ENCODE results near the gene RNF130.
"Not testable (repeated sequence)": the region's sequence is repeated elsewhere in the genome, so short reads cannot be mapped to it uniquely, and the experiment has no call there.

DNA sequence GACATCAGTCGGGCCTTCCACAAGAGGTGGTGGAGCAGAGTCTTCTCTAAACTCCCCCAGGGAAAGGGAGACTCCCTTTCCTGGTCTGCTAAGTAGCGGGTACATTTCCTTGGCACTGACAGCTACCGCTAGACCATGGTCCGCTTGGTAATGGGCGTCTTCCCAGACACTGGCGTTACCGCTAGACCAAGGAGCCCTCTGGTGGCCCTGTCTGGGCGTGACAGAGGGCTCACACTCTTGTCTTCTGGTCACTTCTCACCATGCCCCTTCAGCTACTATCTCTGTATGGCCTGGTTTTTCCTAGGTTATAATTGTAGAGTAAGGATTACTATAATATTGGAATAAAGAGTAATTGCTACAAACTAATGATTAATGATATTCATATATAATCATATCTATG is 81.0 kb downstream of the RNF130 start:
- TF ChIP-seq, protein P1, sequence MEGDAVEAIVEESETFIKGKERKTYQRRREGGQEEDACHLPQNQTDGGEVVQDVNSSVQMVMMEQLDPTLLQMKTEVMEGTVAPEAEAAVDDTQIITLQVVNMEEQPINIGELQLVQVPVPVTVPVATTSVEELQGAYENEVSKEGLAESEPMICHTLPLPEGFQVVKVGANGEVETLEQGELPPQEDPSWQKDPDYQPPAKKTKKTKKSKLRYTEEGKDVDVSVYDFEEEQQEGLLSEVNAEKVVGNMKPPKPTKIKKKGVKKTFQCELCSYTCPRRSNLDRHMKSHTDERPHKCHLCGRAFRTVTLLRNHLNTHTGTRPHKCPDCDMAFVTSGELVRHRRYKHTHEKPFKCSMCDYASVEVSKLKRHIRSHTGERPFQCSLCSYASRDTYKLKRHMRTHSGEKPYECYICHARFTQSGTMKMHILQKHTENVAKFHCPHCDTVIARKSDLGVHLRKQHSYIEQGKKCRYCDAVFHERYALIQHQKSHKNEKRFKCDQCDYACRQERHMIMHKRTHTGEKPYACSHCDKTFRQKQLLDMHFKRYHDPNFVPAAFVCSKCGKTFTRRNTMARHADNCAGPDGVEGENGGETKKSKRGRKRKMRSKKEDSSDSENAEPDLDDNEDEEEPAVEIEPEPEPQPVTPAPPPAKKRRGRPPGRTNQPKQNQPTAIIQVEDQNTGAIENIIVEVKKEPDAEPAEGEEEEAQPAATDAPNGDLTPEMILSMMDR (IDR thresholded peaks at IDR 0.05): not testable (repeated sequence)
- TF ChIP-seq POLR2AphosphoS5 (IDR thresholded peaks at IDR 0.05; ENCODE audit: insufficient read depth in 1 of 2, low read depth in 1 of 2): not testable (repeated sequence)

Measured in vagina (tissue), 2 donors.